Measurements from ENCODE around the gene RNF214.
"Not testable (repeated sequence)": the region's sequence is repeated elsewhere in the genome, so short reads cannot be mapped to it uniquely, and the experiment has no call there.

- not testable (repeated sequence) for TF ChIP-seq POLR2AphosphoS5, POLR2A, CTCF (IDR thresholded peaks at IDR 0.05)
Measured at GRCh38 chr11:117272175-117272574, 39.7 kb downstream of the RNF214 start.

All from prostate gland (tissue), 2 donors.